ENCODE results near the gene LRRN2.

GRCh38 chr1:204703268-204703664 is 17.7 kb upstream of the LRRN2 start:
- TF ChIP-seq, protein P1, sequence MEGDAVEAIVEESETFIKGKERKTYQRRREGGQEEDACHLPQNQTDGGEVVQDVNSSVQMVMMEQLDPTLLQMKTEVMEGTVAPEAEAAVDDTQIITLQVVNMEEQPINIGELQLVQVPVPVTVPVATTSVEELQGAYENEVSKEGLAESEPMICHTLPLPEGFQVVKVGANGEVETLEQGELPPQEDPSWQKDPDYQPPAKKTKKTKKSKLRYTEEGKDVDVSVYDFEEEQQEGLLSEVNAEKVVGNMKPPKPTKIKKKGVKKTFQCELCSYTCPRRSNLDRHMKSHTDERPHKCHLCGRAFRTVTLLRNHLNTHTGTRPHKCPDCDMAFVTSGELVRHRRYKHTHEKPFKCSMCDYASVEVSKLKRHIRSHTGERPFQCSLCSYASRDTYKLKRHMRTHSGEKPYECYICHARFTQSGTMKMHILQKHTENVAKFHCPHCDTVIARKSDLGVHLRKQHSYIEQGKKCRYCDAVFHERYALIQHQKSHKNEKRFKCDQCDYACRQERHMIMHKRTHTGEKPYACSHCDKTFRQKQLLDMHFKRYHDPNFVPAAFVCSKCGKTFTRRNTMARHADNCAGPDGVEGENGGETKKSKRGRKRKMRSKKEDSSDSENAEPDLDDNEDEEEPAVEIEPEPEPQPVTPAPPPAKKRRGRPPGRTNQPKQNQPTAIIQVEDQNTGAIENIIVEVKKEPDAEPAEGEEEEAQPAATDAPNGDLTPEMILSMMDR (IDR thresholded peaks at IDR 0.05) = no peak
- TF ChIP-seq POLR2A (IDR thresholded peaks at IDR 0.05) = no peak

All from lower leg skin (tissue), 3 donors.